ENCODE results near the gene IPO5. TPM values are rescaled to one million over a fixed set of nuclear protein-coding genes. Genes with fewer than 3 reads are reported as not detected.

The IPO5 gene
- total and polyA plus RNA-seq, 10 donors: 17.8 to 97.7 (median 72.5) TPM

- WGBS, 5 donors: 85 to 97% (median 94%) methylated on average over 1 of the region's 1 CpG
- no peak for DNase-seq
- TF ChIP-seq, protein P1, sequence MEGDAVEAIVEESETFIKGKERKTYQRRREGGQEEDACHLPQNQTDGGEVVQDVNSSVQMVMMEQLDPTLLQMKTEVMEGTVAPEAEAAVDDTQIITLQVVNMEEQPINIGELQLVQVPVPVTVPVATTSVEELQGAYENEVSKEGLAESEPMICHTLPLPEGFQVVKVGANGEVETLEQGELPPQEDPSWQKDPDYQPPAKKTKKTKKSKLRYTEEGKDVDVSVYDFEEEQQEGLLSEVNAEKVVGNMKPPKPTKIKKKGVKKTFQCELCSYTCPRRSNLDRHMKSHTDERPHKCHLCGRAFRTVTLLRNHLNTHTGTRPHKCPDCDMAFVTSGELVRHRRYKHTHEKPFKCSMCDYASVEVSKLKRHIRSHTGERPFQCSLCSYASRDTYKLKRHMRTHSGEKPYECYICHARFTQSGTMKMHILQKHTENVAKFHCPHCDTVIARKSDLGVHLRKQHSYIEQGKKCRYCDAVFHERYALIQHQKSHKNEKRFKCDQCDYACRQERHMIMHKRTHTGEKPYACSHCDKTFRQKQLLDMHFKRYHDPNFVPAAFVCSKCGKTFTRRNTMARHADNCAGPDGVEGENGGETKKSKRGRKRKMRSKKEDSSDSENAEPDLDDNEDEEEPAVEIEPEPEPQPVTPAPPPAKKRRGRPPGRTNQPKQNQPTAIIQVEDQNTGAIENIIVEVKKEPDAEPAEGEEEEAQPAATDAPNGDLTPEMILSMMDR (IDR thresholded peaks at IDR 0.05 in 8 of 11, conservative IDR thresholded peaks at IDR 0.05 in 3 of 11): no peak
- TF ChIP-seq POLR2A (IDR thresholded peaks at IDR 0.05) (no peak), POLR2AphosphoS5 (IDR thresholded peaks at IDR 0.05) (no peak)
- Histone ChIP-seq H3K27ac (no peak overlapping the region), H3K27me3 (replicated peaks in 1 of 7) (no peaks in the 10 kb centered on the region), H3K9me3 (no peaks in the 10 kb centered on the region), H3K36me3 (no peaks in the 10 kb centered on the region), H3K4me3 (no peak overlapping the region), H3K4me1 (no peaks in the 10 kb centered on the region)
- intact Hi-C loops (cut with DNase I; ENCODE audit: low total_unique reads): no loop called here
Observed at GRCh38 chr13:98065468-98065867, 112.0 kb downstream of the IPO5 start.

DNA sequence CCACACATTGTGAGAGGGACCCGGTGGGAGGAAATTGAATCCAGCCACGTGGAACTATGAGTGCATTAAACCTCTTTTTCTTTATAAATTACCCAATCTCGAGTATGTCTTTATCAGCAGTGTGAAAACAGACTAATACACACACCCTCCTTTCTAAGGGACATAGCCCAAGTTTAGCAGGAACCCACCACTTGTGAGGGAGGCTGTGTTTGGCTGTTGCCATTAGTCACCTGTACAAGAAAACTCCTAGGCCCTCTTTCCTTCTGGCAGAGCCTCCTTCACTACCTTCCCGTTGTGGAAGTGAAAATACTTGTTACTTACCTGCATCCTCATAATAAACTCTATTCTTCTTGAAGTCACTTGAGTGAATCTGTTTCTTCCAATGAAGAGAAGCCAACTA lies 113.2 kb downstream of the IPO5 start:
- no peaks in the 10 kb centered on the region for H3K36me3 ChIP-seq
- no peak overlapping the region for H3K27ac ChIP-seq
- no peak for DNase-seq
- no peaks in the 10 kb centered on the region for H3K9me3 ChIP-seq
- intact Hi-C loops (cut with DNase I; ENCODE audit: low total_unique reads): no loop called here
- H3K27me3 ChIP-seq (replicated peaks in 1 of 7): no peaks in the 10 kb centered on the region
- TF ChIP-seq, protein P1 (IDR thresholded peaks at IDR 0.05 in 8 of 11, conservative IDR thresholded peaks at IDR 0.05 in 3 of 11): no peak
- TF ChIP-seq POLR2A (IDR thresholded peaks at IDR 0.05) (no peak), POLR2AphosphoS5 (IDR thresholded peaks at IDR 0.05) (no peak)
- no peak overlapping the region for H3K4me3 ChIP-seq
- 61 to 77% (median 72%) methylated on average over 4 of the region's 4 CpGs for WGBS, 5 donors
- H3K4me1 ChIP-seq: no peaks in the 10 kb centered on the region

- no peak overlapping the region for H3K27ac ChIP-seq
- 82 to 93% (median 90%) methylated on average over 9 of the region's 9 CpGs for WGBS, 5 donors
- no peaks in the 10 kb centered on the region for H3K27me3 ChIP-seq (replicated peaks in 1 of 7)
- no peak overlapping the region for H3K4me3 ChIP-seq
- no peak for DNase-seq
- no peaks in the 10 kb centered on the region for H3K9me3 ChIP-seq
- H3K36me3 ChIP-seq: no peaks in the 10 kb centered on the region
- TF ChIP-seq POLR2AphosphoS5 (IDR thresholded peaks at IDR 0.05) (no peak), POLR2A (IDR thresholded peaks at IDR 0.05) (no peak)
- TF ChIP-seq, protein P1 (IDR thresholded peaks at IDR 0.05 in 8 of 11, conservative IDR thresholded peaks at IDR 0.05 in 3 of 11): no peak
- no peaks in the 10 kb centered on the region for H3K4me1 ChIP-seq
- intact Hi-C loops (cut with DNase I; ENCODE audit: low total_unique reads): no loop called here
Observed at GRCh38 chr13:98068521-98068920, 115.0 kb downstream of the IPO5 start.

- Histone ChIP-seq H3K27ac (no peak overlapping the region), H3K9me3 (no peaks in the 10 kb centered on the region), H3K27me3 (replicated peaks in 1 of 7) (no peaks in the 10 kb centered on the region), H3K4me3 (no peak overlapping the region), H3K4me1 (no peaks in the 10 kb centered on the region), H3K36me3 (no peaks in the 10 kb centered on the region)
- intact Hi-C loops (cut with DNase I; ENCODE audit: low total_unique reads): no loop called here
- DNase-seq: no peak
- TF ChIP-seq POLR2AphosphoS5 (IDR thresholded peaks at IDR 0.05): no peak
- TF ChIP-seq, protein P1 (IDR thresholded peaks at IDR 0.05 in 8 of 11, conservative IDR thresholded peaks at IDR 0.05 in 3 of 11): no peak
- no peak for TF ChIP-seq POLR2A (IDR thresholded peaks at IDR 0.05)
- WGBS, 5 donors: 80 to 92% (median 87%) methylated on average over 1 of the region's 1 CpG
Observed at GRCh38 chr13:98069985-98070384, 116.5 kb downstream of the IPO5 start.
